Urinary bladder (tissue), 4 donors: Measurements from ENCODE around the gene EHD4. TPM values are rescaled to one million over a fixed set of nuclear protein-coding genes. Genes with fewer than 3 reads are reported as not detected.

Source experiments
- DNase-seq: peaks from one replicate; pipeline ENCODE4 v3.0.0-alpha.2; 2015; ENCODE audit errors: extremely low spot score
- H3K27ac ChIP-seq: one replicate; pipeline ENCODE4 v1.5.1; 2013; ENCODE audit warnings: low read depth, mild to moderate bottlenecking, moderate library complexity
- H3K36me3 ChIP-seq: one replicate; pipeline ENCODE4 v1.6.1; 2013; ENCODE audit warnings: mild to moderate bottlenecking, moderate library complexity; ENCODE audit not compliant: insufficient read depth
- H3K4me1 ChIP-seq: one replicate; pipeline ENCODE4 v1.6.1; 2013; ENCODE audit warnings: mild to moderate bottlenecking, moderate library complexity; ENCODE audit not compliant: insufficient read depth
- H3K4me3 ChIP-seq: one replicate; pipeline ENCODE4 v1.5.1; 2013; ENCODE audit warnings: low read depth, low read length
- WGBS: extraction: QIAGEN DNeasy Blood & Tissue Kit; methylation state at CpG from one replicate; pipeline ENCODE4 v1.1.7; 2013; 5-methylcytosine and 5-hydroxymethylcytosine counted together
- polyA plus RNA-seq: library from polyadenylated mRNA; stranded (reverse); fragments of 200-250 nt; gene quantifications from one replicate; pipeline ENCODE4 v1.2.3, GENCODE V29; 2013
- total RNA-seq: library from RNA; depleted of rRNA; stranded (reverse); fragments of >200 nt; gene quantifications from one replicate; pipeline ENCODE4 v1.2.3, GENCODE V29; 2014
- donor health status: healthy with polysubstance abuse.
- donor health status: healthy.

Gene EHD4
- total RNA-seq (17.0 TPM), polyA plus RNA-seq (14.4 TPM)

DNA sequence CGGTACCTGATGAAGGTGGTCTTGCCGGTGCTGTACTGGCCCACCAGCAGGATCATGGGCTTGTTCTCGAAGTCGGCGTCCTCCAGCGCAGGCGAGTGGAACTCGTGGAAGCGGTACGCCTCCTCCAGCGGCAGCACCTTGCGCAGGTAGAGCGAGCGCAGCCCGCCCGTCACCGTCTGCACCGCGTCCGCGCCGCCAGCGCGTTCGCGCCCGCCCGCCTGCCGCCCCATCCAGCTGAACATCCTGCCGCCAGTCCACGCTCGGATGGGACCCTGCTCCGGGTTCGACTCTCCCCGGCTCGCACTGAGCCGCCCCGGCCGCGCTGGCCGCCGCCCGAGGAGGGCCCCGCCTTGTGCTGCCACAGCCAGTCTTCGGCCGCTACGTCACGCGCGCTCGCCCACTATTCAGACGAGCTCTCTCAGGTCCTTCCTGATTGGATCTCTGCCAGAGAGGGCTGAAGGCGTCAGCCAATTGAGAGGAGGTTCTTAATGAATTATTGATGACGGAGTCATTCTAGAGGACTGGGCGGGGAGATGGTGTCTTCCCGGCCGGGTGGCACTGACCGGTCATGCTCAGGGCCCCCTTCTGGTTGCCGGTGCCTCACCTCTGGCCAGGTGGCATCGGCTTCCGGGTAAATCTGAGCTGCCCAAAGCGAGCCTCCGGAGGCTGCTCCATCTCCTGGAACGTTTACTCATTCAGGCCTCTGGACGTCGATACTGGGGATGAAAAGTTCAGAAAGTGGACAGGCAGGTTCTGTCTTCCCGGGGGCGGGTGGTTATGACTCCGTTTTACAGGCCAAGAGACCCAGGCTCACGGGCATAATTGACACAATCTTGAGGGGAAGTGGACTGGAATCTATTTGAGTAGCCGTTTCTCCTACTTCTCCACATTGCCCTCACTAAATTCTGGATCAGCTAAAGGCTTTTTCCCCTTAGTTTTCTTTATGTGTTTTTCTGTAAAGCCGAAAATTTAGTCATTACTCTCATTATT is at the start of gene EHD4:
EHD4 (minus strand) TSS at position 305 of the 990 bp plus-strand sequence; CDS start at position 242, 63 bp downstream.
- Histone ChIP-seq H3K4me1 (no peaks in the 10 kb centered on the region), H3K36me3 (no peaks in the 10 kb centered on the region), H3K27ac (peak within 1 kb of the TSS; percentile 96), H3K4me3 (peak within 1 kb of the TSS; percentile 81)
- DNase-seq = peak; percentile 96
- WGBS = 2% methylated on average over 72 of the region's 72 CpGs

GRCh38 chr15:42021593-42021992 is 49.2 kb upstream of the EHD4 start:
- H3K4me1 ChIP-seq = no peaks in the 10 kb centered on the region
- H3K27ac ChIP-seq = no peak overlapping the region
- no peak for DNase-seq
- no peak overlapping the region for H3K4me3 ChIP-seq
- WGBS = 84% methylated on average over 5 of the region's 5 CpGs
- H3K36me3 ChIP-seq = no peaks in the 10 kb centered on the region

GRCh38 chr15:42020713-42021273 is 48.4 kb upstream of the EHD4 start, which contains the start of gene PLA2G4E:
PLA2G4E (minus strand) TSS chr15:42021042; CDS start chr15:42021030, 12 bp downstream.
- WGBS = 88% methylated on average over 5 of the region's 5 CpGs
- DNase-seq = no peak
- Histone ChIP-seq H3K4me3 (no peak within 1 kb of the TSS), H3K27ac (no peak within 1 kb of the TSS), H3K4me1 (no peaks in the 10 kb centered on the region), H3K36me3 (no peaks in the 10 kb centered on the region)

GRCh38 chr15:42018306-42019224 is 46.2 kb upstream of the EHD4 start:
- no peaks in the 10 kb centered on the region for H3K36me3 ChIP-seq
- no peak overlapping the region for H3K4me3 ChIP-seq

DNA sequence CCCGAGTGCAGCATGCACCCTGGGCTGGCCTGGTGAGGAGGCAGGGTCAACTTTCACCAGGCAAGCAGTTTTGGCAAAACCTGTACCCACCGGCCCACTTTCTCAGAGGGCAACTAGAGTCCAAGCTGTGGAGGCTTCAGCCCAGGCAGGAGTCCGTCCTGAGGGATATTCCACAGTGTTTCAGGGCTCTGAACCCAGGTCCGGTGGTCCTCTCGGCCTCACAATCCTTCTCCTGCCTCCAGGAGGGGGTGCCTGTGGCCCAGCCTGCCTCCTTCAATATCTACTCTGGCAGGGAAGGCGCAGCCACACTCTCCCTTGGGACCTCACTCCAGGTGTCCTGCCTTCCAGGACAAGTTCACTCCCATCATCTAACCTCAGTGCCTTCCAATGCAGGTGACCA is 44.6 kb upstream of the EHD4 start:
- WGBS = 90% methylated on average over 6 of the region's 6 CpGs
- Histone ChIP-seq H3K4me3 (no peak overlapping the region), H3K4me1 (no peaks in the 10 kb centered on the region), H3K36me3 (no peaks in the 10 kb centered on the region), H3K27ac (no peak overlapping the region)
- no peak for DNase-seq

More at GRCh38 chr15:42018306-42019224, 46.2 kb upstream of the EHD4 start:
- no peak overlapping the region for H3K27ac ChIP-seq
- WGBS = 42% methylated on average over 6 of the region's 6 CpGs
- DNase-seq = no peak
- no peaks in the 10 kb centered on the region for H3K4me1 ChIP-seq

DNA sequence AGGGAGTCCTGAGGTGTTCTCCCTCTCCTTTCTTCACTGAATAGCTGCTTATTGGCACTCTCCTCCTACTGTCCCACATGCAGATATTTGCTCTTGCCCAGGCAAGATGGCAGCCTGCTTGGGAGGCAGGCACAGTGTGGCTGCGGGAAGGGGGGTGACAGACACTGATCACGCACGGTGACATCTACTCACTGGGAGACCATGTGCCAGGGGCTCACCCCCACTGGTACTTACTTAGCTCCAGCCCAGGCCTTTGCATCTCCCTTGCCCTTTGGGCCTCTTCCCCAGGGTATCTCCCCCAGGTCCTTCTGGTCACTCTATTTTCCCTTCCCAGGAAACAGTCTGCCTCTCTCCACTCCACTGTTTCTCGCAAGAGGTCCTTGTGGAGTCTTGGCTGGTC is 42.0 kb upstream of the EHD4 start:
- Histone ChIP-seq H3K36me3 (no peaks in the 10 kb centered on the region), H3K4me3 (no peak overlapping the region), H3K27ac (no peak overlapping the region), H3K4me1 (no peaks in the 10 kb centered on the region)
- 95% methylated on average over 4 of the region's 4 CpGs for WGBS
- no peak for DNase-seq

- DNase-seq = no peak
- no peaks in the 10 kb centered on the region for H3K4me1 ChIP-seq
- no peak overlapping the region for H3K4me3 ChIP-seq
- no peak overlapping the region for H3K27ac ChIP-seq
- 89% methylated on average over 10 of the region's 10 CpGs for WGBS
- no peaks in the 10 kb centered on the region for H3K36me3 ChIP-seq
Observed at GRCh38 chr15:42012928-42013482, 40.6 kb upstream of the EHD4 start.

DNA sequence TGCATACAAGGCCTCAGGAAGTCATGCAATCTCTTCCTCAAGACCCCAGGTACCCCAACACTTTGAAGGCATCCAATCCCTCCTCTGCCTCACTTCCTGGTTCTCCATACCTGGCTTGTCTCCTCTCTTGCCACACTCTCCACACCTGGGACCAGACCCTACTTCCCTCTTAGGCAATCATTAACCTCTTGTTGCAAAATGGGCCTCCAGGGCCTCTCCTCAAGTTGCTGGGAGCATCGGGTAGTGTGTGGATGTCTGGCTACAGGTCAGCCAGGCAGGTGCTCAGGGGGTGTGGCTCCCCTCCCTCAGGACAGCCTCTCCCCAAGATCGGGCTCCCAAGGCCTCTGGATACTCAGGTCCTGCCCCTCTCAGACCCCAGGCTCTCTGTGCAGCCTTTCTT is 39.9 kb upstream of the EHD4 start:
- H3K27ac ChIP-seq = no peak overlapping the region
- no peak overlapping the region for H3K4me3 ChIP-seq
- 56% methylated on average over 2 of the region's 2 CpGs for WGBS
- DNase-seq = no peak
- H3K36me3 ChIP-seq = no peaks in the 10 kb centered on the region
- H3K4me1 ChIP-seq = no peaks in the 10 kb centered on the region

GRCh38 chr15:42011074-42011473 is 38.7 kb upstream of the EHD4 start:
- WGBS = 86% methylated on average over 7 of the region's 7 CpGs
- no peaks in the 10 kb centered on the region for H3K36me3 ChIP-seq
- H3K4me1 ChIP-seq = no peaks in the 10 kb centered on the region
- no peak overlapping the region for H3K27ac ChIP-seq
- no peak overlapping the region for H3K4me3 ChIP-seq
- DNase-seq = no peak

DNA sequence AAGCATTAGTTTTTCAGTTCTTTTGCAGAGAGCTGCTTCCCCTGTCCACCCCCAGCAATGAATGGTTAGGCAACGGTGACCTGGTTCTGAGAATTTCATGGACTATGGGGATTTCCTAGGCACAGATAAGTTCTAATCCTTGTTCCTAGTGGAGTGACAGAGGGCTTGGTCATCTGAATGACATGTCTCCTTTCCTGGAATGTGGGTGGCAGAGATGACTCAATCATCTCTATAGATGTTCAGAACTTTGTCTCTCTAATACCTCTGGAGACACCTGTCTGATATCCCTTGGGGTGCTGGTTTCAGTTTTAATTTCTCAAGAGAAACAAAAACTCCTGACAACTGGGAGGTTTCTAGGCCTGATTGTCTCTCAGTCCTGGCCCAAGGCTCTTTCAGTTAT is 38.1 kb upstream of the EHD4 start:
- H3K27ac ChIP-seq = no peak overlapping the region
- no peak for DNase-seq
- 80% methylated on average over 1 of the region's 1 CpG for WGBS
- no peak overlapping the region for H3K4me3 ChIP-seq
- no peaks in the 10 kb centered on the region for H3K4me1 ChIP-seq
- no peaks in the 10 kb centered on the region for H3K36me3 ChIP-seq

GRCh38 chr15:42009474-42009873 is 37.1 kb upstream of the EHD4 start:
- DNase-seq = no peak
- H3K4me1 ChIP-seq = no peaks in the 10 kb centered on the region
- H3K36me3 ChIP-seq = no peaks in the 10 kb centered on the region
- no peak overlapping the region for H3K27ac ChIP-seq
- WGBS = 93% methylated on average over 5 of the region's 5 CpGs
- no peak overlapping the region for H3K4me3 ChIP-seq

DNA sequence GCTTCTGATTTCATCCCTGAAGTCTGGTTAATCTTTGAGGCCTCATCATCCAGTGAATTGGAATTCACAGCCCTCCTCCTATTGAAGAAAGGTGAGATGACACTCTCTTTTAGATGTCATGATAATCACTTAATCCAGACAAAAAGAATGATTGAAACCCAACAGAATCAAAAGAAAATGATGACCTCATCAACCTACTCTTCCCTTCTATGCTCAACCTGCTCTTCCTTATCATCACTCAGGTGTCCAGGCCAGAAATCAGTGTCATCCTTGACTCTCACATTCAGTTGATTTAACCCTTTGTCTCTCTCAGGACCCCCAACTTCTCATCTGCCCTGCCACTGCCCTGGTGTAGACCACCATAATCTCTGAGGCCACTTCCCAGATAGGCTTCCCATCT is 36.7 kb upstream of the EHD4 start:
- no peaks in the 10 kb centered on the region for H3K36me3 ChIP-seq
- H3K4me1 ChIP-seq = no peaks in the 10 kb centered on the region
- no peak for DNase-seq
- no peak overlapping the region for H3K4me3 ChIP-seq
- no peak overlapping the region for H3K27ac ChIP-seq

- Histone ChIP-seq H3K27ac (no peak overlapping the region), H3K4me3 (no peak overlapping the region), H3K4me1 (no peaks in the 10 kb centered on the region), H3K36me3 (no peaks in the 10 kb centered on the region)
- 88% methylated on average over 1 of the region's 1 CpG for WGBS
- DNase-seq = no peak
Observed at GRCh38 chr15:42007386-42007785, 35.0 kb upstream of the EHD4 start.
